Measurements from ENCODE around the gene PHLDA3. TPM values are rescaled to one million over a fixed set of nuclear protein-coding genes. Genes with fewer than 3 reads are reported as not detected.

The PHLDA3 gene
- total RNA-seq, 1 experiment from 2014 or later: 22.1 TPM

GRCh38 chr1:201445310-201445709 lies 23.7 kb downstream of the PHLDA3 start:
- no peaks in the 10 kb centered on the region for H4K20me1 ChIP-seq (ENCODE audit: insufficient read depth)
- no peaks in the 10 kb centered on the region for H3K9me2 ChIP-seq (ENCODE audit: insufficient read depth)
- no peak overlapping the region for H3K27ac ChIP-seq (ENCODE audit: low read depth, low read length)
- TF ChIP-seq TCF7L2 (IDR thresholded peaks at IDR 0.05; ENCODE audit: borderline replicate concordance, extremely low read depth, insufficient read depth, insufficient read length): no peak
- TF ChIP-seq JUND (IDR thresholded peaks at IDR 0.05): no peak
- TF ChIP-seq ZBTB33 (IDR thresholded peaks at IDR 0.05; ENCODE audit: extremely low read depth, insufficient replicate concordance, low read length): no peak
- TF ChIP-seq EZH2phosphoT487 (IDR thresholded peaks at IDR 0.05; ENCODE audit: borderline replicate concordance): no peak
- no peak for TF ChIP-seq CBX3 (IDR thresholded peaks at IDR 0.05; ENCODE audit: low read depth)
- no peak for TF ChIP-seq EGR1 (IDR thresholded peaks at IDR 0.05; ENCODE audit: low read depth)
- no peak for TF ChIP-seq POLR2A (IDR thresholded peaks at IDR 0.05; ENCODE audit: borderline replicate concordance, extremely low read depth, insufficient read depth, insufficient read length)
- no peak for TF ChIP-seq FOSL1 (IDR thresholded peaks at IDR 0.05; ENCODE audit: low read depth)
- TF ChIP-seq RAD21 (IDR thresholded peaks at IDR 0.05; ENCODE audit: low read depth): no peak
- no peak for TF ChIP-seq SRF (IDR thresholded peaks at IDR 0.05; ENCODE audit: low read depth)
- TF ChIP-seq, protein P1, sequence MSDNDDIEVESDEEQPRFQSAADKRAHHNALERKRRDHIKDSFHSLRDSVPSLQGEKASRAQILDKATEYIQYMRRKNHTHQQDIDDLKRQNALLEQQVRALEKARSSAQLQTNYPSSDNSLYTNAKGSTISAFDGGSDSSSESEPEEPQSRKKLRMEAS (IDR thresholded peaks at IDR 0.05): no peak
- no peak for TF ChIP-seq EZH2 (IDR thresholded peaks at IDR 0.05)
- TF ChIP-seq POLR2AphosphoS5 (IDR thresholded peaks at IDR 0.05; ENCODE audit: low read depth, low read length): no peak
- no peak for TF ChIP-seq ATF3 (IDR thresholded peaks at IDR 0.05)
- no peak for TF ChIP-seq ELF1 (IDR thresholded peaks at IDR 0.05; ENCODE audit: borderline replicate concordance, low read depth)
- TF ChIP-seq SP1 (IDR thresholded peaks at IDR 0.05; ENCODE audit: low read depth): no peak
- no peak for TF ChIP-seq REST (IDR thresholded peaks at IDR 0.05; ENCODE audit: low read depth)
- H3K27me3 ChIP-seq (ENCODE audit: insufficient read depth, low read length): no peaks in the 10 kb centered on the region
- H3K4me1 ChIP-seq (ENCODE audit: control insufficient read depth in 1 of 2, insufficient read depth in 2 of 2, low read length in 2 of 2): peaks cover 7 to 19% of the 10 kb centered on the region in 2 experiments; a peak in 3 of 4 replicates
- no peak overlapping the region for H2AFZ ChIP-seq (ENCODE audit: low read depth, low read length, poor library complexity, severe bottlenecking)
- POLR2A ChIA-PET: no interaction called here
- RAD21 ChIA-PET (ENCODE audit: low non-redundant PET in 1 of 2, low total read pairs in 2 of 2, uncharacterized antibody in 2 of 2, unreplicated experiment in 2 of 2): no interaction called here
- intact Hi-C loops (cut with micrococcal nuclease): no loop called here
- CTCF ChIA-PET: interaction anchor here (2.1 to 4.3 kb wide), 2 partner anchors 9 to 10 kb away, joined by 7 to 63 read pairs; no protein-coding TSS in a partner anchor
- ATAC-seq (no peak), DNase-seq (ENCODE audit: low read depth, low spot score) (no peak)
- H3K36me3 ChIP-seq (ENCODE audit: control insufficient read depth in 1 of 2, insufficient read depth in 2 of 2, low read length in 2 of 2): no peaks in the 10 kb centered on the region
- H3K9me3 ChIP-seq (ENCODE audit: control insufficient read depth in 1 of 2, insufficient read depth in 1 of 2, low read depth in 1 of 2, low read length in 2 of 2): no peaks in the 10 kb centered on the region
- no peaks in the 10 kb centered on the region for H3K79me2 ChIP-seq (ENCODE audit: insufficient read depth, low read length)
- no peak overlapping the region for H3K9ac ChIP-seq (ENCODE audit: low read length)
- no peak overlapping the region for H3K4me3 ChIP-seq (replicated peaks in 1 of 2; ENCODE audit: low read depth in 1 of 2, low read length in 2 of 2)
- no peak overlapping the region for H3K4me2 ChIP-seq (ENCODE audit: low read length)
- no TSS peak for BruUV-seq (replicated peaks)
